BJ (cell line): ENCODE results near the gene TOGARAM2. TPM values are rescaled to one million over a fixed set of nuclear protein-coding genes. Genes with fewer than 3 reads are reported as not detected.

Experiments
- CTCF ChIA-PET: fragments of 350-600 bp; formaldehyde crosslinking; extraction: SDS; loops from one replicate; lab custom pipeline; 2021; ENCODE audit warnings: antibody characterized with exemption, inconsistent platforms; lab: Yijun Ruan, JAX
- POLR2A ChIA-PET: fragments of 300-600 bp; sonication (Branson Sonifier 250); formaldehyde crosslinking; extraction: SDS; loops from one replicate; lab custom pipeline; 2021; ENCODE audit warnings: antibody characterized with exemption; lab: Charles Lee
- DNase-seq: peaks from one replicate; pipeline ENCODE4 v3.0.0-alpha.2; 2011; ENCODE audit warnings: low read depth
- H3K27me3 ChIP-seq: 2 replicates; pipeline ENCODE4 v1.6.0; 2011; ENCODE audit warnings: low read length; ENCODE audit not compliant: control insufficient read depth, insufficient read depth
- H3K36me3 ChIP-seq: 2 replicates; pipeline ENCODE4 v1.5.1; 2011; ENCODE audit warnings: low read length; ENCODE audit not compliant: control insufficient read depth, insufficient read depth
- H3K4me3 ChIP-seq: 2 replicates; pipeline ENCODE4 v1.5.1; 2011; ENCODE audit warnings: low read depth, mild to moderate bottlenecking, control low read depth, low read length
- polyA plus RNA-seq: library from polyadenylated mRNA; depleted of rRNA; stranded (reverse); fragments of >200 nt; gene quantifications from 2 replicates; pipeline ENCODE4 v1.2.3, GENCODE V29; 2011
- TF ChIP-seq, protein P1 (sequence below): IDR thresholded peaks from 2 replicates; pipeline ENCODE4 v1.5.1; 2011; ENCODE audit warnings: low read depth, mild to moderate bottlenecking, control low read depth, inconsistent platforms, low read length, moderate library complexity; ENCODE audit not compliant: insufficient read depth

TOGARAM2 gene
- polyA plus RNA-seq, 1 experiment, result 0.09 TPM

DNA sequence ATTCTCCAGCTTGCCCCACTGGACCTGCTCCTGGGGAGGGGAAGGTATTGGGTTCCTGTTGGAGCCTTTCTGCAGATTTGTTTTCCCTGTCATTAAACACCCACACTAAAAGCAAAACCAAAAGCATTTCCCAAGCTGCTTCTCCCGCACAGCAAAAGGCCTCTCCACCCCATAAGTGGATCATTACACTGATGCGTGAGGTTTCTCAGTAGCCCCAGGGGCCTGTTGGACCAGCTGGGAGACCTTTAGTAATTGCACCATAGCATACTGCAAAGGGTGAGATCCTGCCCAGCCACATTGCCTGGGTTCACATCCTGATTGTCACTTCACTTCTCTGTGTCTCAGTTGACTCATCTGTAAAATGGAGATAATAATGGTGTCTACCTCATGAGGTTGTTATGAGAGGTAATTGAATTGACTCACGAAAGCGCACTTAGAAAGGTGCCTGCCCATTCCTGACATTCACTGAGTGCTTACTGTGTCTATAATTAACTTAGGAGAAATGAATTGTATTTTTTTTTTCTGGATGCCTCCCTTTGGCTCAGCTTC, 43.9 kb downstream of the TOGARAM2 start:
- ChIA-PET POLR2A (no interaction called here), CTCF (no interaction called here)
- Histone ChIP-seq H3K27me3 (no peaks in the 10 kb centered on the region; the same call in 1 of the 2 replicates), H3K36me3 (no peaks in the 10 kb centered on the region), H3K4me3 (no peak overlapping the region)
- DNase-seq, result no peak
- TF ChIP-seq, protein P1, sequence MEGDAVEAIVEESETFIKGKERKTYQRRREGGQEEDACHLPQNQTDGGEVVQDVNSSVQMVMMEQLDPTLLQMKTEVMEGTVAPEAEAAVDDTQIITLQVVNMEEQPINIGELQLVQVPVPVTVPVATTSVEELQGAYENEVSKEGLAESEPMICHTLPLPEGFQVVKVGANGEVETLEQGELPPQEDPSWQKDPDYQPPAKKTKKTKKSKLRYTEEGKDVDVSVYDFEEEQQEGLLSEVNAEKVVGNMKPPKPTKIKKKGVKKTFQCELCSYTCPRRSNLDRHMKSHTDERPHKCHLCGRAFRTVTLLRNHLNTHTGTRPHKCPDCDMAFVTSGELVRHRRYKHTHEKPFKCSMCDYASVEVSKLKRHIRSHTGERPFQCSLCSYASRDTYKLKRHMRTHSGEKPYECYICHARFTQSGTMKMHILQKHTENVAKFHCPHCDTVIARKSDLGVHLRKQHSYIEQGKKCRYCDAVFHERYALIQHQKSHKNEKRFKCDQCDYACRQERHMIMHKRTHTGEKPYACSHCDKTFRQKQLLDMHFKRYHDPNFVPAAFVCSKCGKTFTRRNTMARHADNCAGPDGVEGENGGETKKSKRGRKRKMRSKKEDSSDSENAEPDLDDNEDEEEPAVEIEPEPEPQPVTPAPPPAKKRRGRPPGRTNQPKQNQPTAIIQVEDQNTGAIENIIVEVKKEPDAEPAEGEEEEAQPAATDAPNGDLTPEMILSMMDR, result no peak

DNA sequence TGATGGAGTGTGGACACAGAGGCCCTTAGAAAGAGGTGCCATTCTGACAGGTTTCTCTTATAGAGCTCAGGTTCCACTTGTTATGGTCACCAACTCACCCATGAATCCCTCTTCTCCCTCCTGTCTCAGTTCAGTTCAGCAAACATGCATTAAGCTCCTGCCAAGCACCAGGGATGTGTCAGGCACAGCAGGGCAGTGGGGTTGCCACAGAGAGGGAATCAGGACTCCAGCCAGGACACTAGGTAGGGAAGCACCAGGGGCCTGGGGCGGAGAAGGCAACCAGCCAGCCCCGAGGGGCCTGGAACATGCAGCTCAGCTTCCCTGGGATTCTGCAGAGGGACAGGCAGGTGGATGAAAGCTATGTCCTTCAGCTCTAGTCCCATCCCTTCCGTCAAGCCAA, 44.6 kb downstream of the TOGARAM2 start:
- CTCF ChIA-PET, result interaction anchor here (1.1 to 1.4 kb wide), 2 partner anchors 109 to 170 kb away, joined by 3 read pairs; no protein-coding TSS in a partner anchor
- H3K36me3 ChIP-seq, result no peaks in the 10 kb centered on the region
- TF ChIP-seq, protein P1, result no peak
- no peak for DNase-seq
- no peak overlapping the region for H3K4me3 ChIP-seq
- POLR2A ChIA-PET, result no interaction called here
- no peaks in the 10 kb centered on the region; the same call in 1 of the 2 replicates for H3K27me3 ChIP-seq

DNA sequence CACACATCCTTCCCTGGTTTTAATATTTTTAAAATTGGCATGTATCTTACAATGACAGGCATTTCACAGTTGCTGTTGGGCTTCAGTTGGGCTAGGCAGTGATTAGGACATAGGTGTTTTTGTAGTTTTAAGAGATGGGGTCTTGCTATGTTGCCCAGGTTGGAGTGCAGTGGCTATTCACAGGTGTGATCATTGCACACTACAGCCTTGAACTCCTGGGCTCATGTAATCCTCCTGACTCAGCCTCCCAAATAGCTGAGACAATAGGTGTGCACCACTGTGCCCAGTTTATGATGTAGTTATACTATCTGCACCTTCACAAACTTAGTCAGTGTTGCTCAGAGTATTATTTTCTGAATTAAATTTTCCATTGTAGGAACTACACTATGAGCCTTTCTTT, 49.9 kb downstream of the TOGARAM2 start:
- no peak overlapping the region for H3K4me3 ChIP-seq
- ChIA-PET POLR2A (no interaction called here), CTCF (no interaction called here)
- no peaks in the 10 kb centered on the region for H3K36me3 ChIP-seq
- TF ChIP-seq, protein P1, result no peak
- no peaks in the 10 kb centered on the region; the same call in 1 of the 2 replicates for H3K27me3 ChIP-seq
- no peak for DNase-seq

DNA sequence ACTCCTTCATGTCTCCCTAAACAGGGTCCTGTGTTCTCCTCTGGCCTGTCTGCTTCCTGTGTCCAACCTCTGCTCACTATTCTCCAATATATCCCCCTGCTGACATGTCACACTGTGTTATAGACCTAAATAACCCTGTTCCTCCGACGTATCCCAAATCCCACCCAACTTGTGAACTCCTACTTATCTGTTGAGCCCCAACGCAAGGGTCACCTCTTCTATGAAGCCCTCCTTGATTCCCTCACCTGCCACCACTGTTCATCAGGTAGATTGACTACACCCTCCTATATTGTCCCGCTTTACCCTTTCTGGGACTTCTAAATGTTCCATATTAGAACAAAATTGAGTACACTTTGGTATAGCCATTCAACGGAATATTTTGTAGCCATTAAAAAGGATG, 51.1 kb downstream of the TOGARAM2 start:
- TF ChIP-seq, protein P1, result no peak
- POLR2A ChIA-PET, result no interaction called here
- CTCF ChIA-PET, result interaction anchor here (0.7 kb wide), 1 partner anchor 15 kb away, joined by 3 read pairs; no protein-coding TSS in a partner anchor
- no peak for DNase-seq
- Histone ChIP-seq H3K36me3 (no peaks in the 10 kb centered on the region), H3K27me3 (peaks cover 1% of the 10 kb centered on the region), H3K4me3 (no peak overlapping the region)

DNA sequence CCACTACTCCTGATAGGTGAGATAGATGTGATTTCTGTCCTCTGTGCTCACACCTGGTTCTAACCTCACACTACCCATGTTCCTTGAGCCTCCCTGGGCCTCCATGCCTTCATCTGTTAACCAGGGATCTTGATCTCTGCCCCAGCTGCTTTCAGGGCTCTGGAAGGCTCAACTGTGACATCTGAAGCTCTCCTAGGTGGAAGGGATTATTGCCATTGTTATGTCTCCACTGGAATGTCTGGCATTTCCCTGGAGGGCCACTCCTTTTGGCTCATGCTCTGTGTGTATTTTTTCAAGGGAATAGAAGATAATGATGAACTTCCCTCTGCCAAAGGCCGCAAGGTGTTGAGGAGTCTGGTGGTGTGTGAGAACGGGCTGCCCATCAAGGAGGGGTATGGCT, 52.1 kb downstream of the TOGARAM2 start:
- H3K27me3 ChIP-seq, result peaks cover 1% of the 10 kb centered on the region
- H3K4me3 ChIP-seq, result no peak overlapping the region
- ChIA-PET POLR2A (no interaction called here), CTCF (no interaction called here)
- DNase-seq, result no peak
- TF ChIP-seq, protein P1, result no peak
- H3K36me3 ChIP-seq, result no peaks in the 10 kb centered on the region
